Measurements from ENCODE around the gene TFDP3. TPM values are rescaled to one million over a fixed set of nuclear protein-coding genes. Genes with fewer than 3 reads are reported as not detected.

TFDP3 gene, protein sequence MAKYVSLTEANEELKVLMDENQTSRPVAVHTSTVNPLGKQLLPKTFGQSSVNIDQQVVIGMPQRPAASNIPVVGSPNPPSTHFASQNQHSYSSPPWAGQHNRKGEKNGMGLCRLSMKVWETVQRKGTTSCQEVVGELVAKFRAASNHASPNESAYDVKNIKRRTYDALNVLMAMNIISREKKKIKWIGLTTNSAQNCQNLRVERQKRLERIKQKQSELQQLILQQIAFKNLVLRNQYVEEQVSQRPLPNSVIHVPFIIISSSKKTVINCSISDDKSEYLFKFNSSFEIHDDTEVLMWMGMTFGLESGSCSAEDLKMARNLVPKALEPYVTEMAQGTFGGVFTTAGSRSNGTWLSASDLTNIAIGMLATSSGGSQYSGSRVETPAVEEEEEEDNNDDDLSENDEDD
- not detected for total RNA-seq

DNA sequence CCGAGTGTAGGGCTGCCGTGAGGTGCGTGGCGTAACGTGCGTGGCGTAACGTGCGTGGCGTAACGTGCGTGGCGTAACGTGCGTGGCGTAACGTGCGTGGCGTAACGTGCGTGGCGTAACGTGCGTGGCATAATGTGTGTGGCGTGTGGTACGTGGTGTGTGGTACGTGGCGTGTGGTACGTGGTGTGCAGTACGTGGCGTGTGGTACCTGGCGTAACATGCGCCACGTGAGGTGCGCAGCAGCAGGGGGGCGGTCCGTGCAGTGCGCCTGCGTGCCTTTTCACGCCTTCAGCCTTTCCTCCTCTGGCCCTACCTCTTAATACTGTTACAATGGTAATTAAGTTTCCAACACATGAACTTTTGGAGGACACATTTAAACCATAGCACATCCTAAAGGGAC, at the start of gene TFDP3:
Gene TFDP3 (minus strand): TSS at position 26 of the 400 bp plus-strand sequence. CDS start 95 bp downstream, outside the sequence.
- no peak for TF ChIP-seq POLR2A (IDR thresholded peaks at IDR 0.05)
- no peaks in the 10 kb centered on the region for H3K27me3 ChIP-seq
- H3K4me1 ChIP-seq = no peaks in the 10 kb centered on the region
- H3K4me3 ChIP-seq = no peak within 1 kb of the TSS
- no peak for DNase-seq
- H3K36me3 ChIP-seq = no peaks in the 10 kb centered on the region
- H3K9me3 ChIP-seq = no peaks in the 10 kb centered on the region
- no peak within 1 kb of the TSS for H3K27ac ChIP-seq

DNA sequence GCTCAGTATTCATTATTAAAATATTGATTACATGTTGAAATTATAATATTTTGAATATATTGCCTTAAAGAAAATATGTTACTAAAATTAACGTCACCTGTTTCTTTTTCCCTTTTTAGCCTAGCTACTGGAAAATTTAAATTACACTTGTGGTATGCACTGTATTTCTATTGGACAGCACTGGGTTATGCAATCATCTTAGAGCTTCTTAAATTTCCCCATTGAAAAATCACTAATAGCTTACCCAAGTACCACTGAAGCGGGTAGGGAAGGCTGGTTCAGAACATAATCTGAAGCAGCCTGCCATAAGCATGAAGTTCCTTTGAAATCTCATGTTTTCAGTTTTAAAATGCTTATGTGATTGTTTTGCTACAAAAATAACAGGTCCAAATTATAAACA, 49.5 kb upstream of the TFDP3 start:
- H3K9me3 ChIP-seq = no peaks in the 10 kb centered on the region
- no peaks in the 10 kb centered on the region for H3K36me3 ChIP-seq
- H3K27ac ChIP-seq = no peak overlapping the region
- no peak for DNase-seq
- no peak for TF ChIP-seq POLR2A (IDR thresholded peaks at IDR 0.05)
- TF ChIP-seq, protein P1, sequence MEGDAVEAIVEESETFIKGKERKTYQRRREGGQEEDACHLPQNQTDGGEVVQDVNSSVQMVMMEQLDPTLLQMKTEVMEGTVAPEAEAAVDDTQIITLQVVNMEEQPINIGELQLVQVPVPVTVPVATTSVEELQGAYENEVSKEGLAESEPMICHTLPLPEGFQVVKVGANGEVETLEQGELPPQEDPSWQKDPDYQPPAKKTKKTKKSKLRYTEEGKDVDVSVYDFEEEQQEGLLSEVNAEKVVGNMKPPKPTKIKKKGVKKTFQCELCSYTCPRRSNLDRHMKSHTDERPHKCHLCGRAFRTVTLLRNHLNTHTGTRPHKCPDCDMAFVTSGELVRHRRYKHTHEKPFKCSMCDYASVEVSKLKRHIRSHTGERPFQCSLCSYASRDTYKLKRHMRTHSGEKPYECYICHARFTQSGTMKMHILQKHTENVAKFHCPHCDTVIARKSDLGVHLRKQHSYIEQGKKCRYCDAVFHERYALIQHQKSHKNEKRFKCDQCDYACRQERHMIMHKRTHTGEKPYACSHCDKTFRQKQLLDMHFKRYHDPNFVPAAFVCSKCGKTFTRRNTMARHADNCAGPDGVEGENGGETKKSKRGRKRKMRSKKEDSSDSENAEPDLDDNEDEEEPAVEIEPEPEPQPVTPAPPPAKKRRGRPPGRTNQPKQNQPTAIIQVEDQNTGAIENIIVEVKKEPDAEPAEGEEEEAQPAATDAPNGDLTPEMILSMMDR (IDR thresholded peaks at IDR 0.05) = no peak
- H3K4me1 ChIP-seq = no peaks in the 10 kb centered on the region
- H3K4me3 ChIP-seq = no peak overlapping the region
- H3K27me3 ChIP-seq = no peaks in the 10 kb centered on the region

DNA sequence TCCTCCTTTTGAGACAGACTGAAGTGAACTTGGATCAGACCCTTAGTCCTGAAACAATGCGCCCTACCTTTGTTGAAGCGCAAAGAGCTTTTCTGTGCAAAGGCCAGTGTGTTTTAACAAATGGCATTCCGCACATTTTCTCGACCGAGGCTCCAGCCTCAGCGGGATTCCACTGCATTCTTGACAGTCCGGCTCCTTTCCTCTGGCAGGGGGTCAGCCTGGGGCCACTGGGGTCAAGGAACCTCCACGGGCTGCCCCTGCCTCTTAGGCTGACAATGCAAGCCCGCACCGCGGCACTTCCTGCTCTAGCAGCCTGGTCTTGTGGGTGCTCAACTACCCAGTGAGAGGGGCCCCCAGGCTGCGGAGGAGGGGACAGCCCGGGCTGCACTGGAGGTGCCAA, 47.2 kb upstream of the TFDP3 start:
- Histone ChIP-seq H3K4me1 (no peaks in the 10 kb centered on the region), H3K27ac (no peak overlapping the region), H3K4me3 (no peak overlapping the region), H3K9me3 (no peaks in the 10 kb centered on the region), H3K36me3 (no peaks in the 10 kb centered on the region), H3K27me3 (no peaks in the 10 kb centered on the region)
- no peak for DNase-seq
- TF ChIP-seq POLR2A (IDR thresholded peaks at IDR 0.05) = no peak
- TF ChIP-seq, protein P1 (IDR thresholded peaks at IDR 0.05) = no peak

DNA sequence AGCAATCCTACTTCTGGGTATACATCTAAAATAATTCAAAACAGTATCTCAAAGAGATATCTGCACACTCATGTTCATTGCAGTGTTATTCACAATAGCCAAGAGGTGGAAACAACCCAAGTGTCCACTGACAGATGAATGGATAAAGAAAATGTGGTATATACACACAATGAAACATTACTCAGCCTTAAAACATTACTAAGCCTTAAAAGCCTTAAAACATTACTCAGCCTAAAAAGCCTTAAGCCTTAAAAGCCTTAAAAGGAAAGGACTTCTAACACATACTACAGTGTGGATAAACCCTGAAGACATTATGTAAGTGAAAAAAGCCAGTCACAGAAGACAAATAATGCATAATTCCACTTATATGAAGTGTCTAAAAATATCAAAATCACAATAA, 40.3 kb upstream of the TFDP3 start:
- Histone ChIP-seq H3K4me1 (no peaks in the 10 kb centered on the region), H3K27ac (no peak overlapping the region), H3K27me3 (no peaks in the 10 kb centered on the region), H3K9me3 (no peaks in the 10 kb centered on the region), H3K36me3 (no peaks in the 10 kb centered on the region), H3K4me3 (no peak overlapping the region)
- no peak for DNase-seq
- TF ChIP-seq, protein P1 (IDR thresholded peaks at IDR 0.05) = no peak
- TF ChIP-seq POLR2A (IDR thresholded peaks at IDR 0.05) = no peak

DNA sequence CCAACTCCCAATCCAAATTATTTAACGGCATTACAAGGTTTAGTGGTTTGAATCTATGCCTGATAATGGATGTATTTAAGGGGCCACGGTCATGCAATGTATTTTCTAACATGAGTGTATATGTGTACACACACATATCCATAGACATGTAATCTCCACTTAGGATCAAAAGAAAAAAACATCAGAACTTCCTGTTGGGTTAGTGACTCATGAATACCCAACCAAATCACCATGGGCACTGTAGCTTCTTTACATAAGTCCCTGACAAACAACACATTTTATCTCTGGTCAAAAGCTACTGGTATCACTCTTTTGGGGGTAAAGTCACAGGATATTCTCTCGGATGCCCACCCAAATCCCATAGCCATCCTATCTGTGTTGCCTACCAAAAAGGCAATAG, 36.5 kb upstream of the TFDP3 start:
- H3K4me1 ChIP-seq = no peaks in the 10 kb centered on the region
- H3K4me3 ChIP-seq = no peak overlapping the region
- no peak for DNase-seq
- H3K27me3 ChIP-seq = no peaks in the 10 kb centered on the region
- no peaks in the 10 kb centered on the region for H3K9me3 ChIP-seq
- H3K36me3 ChIP-seq = no peaks in the 10 kb centered on the region
- TF ChIP-seq, protein P1 (IDR thresholded peaks at IDR 0.05) = no peak
- no peak for TF ChIP-seq POLR2A (IDR thresholded peaks at IDR 0.05)
- H3K27ac ChIP-seq = no peak overlapping the region

DNA sequence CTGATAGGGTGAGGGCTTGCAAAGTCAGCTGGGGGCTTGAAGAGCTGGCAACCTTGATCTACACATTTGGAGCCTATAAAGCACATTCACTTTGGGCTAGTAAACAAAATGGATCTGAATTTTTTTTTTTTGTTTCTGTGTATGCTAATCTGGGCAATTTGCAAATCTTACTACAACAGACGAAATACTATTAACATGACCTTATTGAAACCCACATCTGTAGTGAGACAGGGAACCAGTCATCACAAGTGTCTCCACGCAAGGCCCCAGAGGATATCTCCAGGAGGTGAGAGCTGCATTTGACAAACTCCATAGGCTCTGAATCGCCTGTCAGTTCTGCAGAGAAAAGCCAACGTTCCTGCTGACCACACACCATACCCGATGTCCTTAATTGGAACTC, 33.0 kb upstream of the TFDP3 start:
- no peak for DNase-seq
- no peak for TF ChIP-seq POLR2A (IDR thresholded peaks at IDR 0.05)
- TF ChIP-seq, protein P1 (IDR thresholded peaks at IDR 0.05) = no peak
- H3K36me3 ChIP-seq = no peaks in the 10 kb centered on the region
- H3K4me1 ChIP-seq = no peaks in the 10 kb centered on the region
- H3K4me3 ChIP-seq = no peak overlapping the region
- H3K9me3 ChIP-seq = no peaks in the 10 kb centered on the region
- no peak overlapping the region for H3K27ac ChIP-seq
- no peaks in the 10 kb centered on the region for H3K27me3 ChIP-seq

All from Peyer's patch (tissue), 4 donors.